ENCODE data around the gene TMEM237. TPM values are rescaled to one million over a fixed set of nuclear protein-coding genes. Genes with fewer than 3 reads are reported as not detected.

The TMEM237 gene
- total RNA-seq, 2 experiments from 2014 or later: 16.8 to 20.9 TPM

- no peak for ATAC-seq (ENCODE audit: low read depth)
- no peaks in the 10 kb centered on the region for H3K36me3 Mint-ChIP-seq
- no peak overlapping the region for H3K4me3 Mint-ChIP-seq
- POLR2A ChIA-PET: no interaction called here
- H3K27me3 Mint-ChIP-seq: peaks cover 5% of the 10 kb centered on the region
- H3K9me3 Mint-ChIP-seq: no peaks in the 10 kb centered on the region
- no peak for DNase-seq
- peaks cover 3% of the 10 kb centered on the region for H3K4me1 Mint-ChIP-seq
- H3K27ac Mint-ChIP-seq: no peak overlapping the region
These were observed 17.1 kb upstream of the TMEM237 start for GRCh38 chr2:201660293-201660895.

- ATAC-seq (ENCODE audit: low read depth) (no peak), DNase-seq (no peak)
- no peak overlapping the region for H3K27ac Mint-ChIP-seq
- peaks cover 8% of the 10 kb centered on the region for H3K27me3 Mint-ChIP-seq
- H3K4me1 Mint-ChIP-seq: peaks cover 5% of the 10 kb centered on the region
- no peaks in the 10 kb centered on the region for H3K9me3 Mint-ChIP-seq
- H3K4me3 Mint-ChIP-seq: no peak overlapping the region
- POLR2A ChIA-PET: no interaction called here
- H3K36me3 Mint-ChIP-seq: no peaks in the 10 kb centered on the region
These were observed 13.4 kb upstream of the TMEM237 start for GRCh38 chr2:201656740-201657139.

GRCh38 chr2:201656102-201656501, 12.8 kb upstream of the TMEM237 start:
- H3K27ac Mint-ChIP-seq: no peak overlapping the region
- DNase-seq (no peak), ATAC-seq (ENCODE audit: low read depth) (no peak)
- POLR2A ChIA-PET: no interaction called here
- H3K36me3 Mint-ChIP-seq: no peaks in the 10 kb centered on the region
- no peaks in the 10 kb centered on the region for H3K9me3 Mint-ChIP-seq
- H3K27me3 Mint-ChIP-seq: peaks cover 14% of the 10 kb centered on the region
- H3K4me3 Mint-ChIP-seq: no peak overlapping the region
- peaks cover 5% of the 10 kb centered on the region for H3K4me1 Mint-ChIP-seq

- no peak for ATAC-seq (ENCODE audit: low read depth)
- H3K9me3 Mint-ChIP-seq: no peaks in the 10 kb centered on the region
These were observed 11.5 kb upstream of the TMEM237 start for GRCh38 chr2:201654616-201655384.

GRCh38 chr2:201653221-201653620, 9.9 kb upstream of the TMEM237 start:
- DNase-seq (no peak), ATAC-seq (ENCODE audit: low read depth) (no peak)
- POLR2A ChIA-PET: interaction anchor here (1.5 kb wide), 1 partner anchor 11 kb away, joined by 3 read pairs; no protein-coding TSS in a partner anchor
- Mint-ChIP-seq H3K27ac (no peak overlapping the region), H3K4me3 (no peak overlapping the region), H3K9me3 (no peaks in the 10 kb centered on the region), H3K27me3 (peaks cover 15% of the 10 kb centered on the region), H3K4me1 (peaks cover 2% of the 10 kb centered on the region), H3K36me3 (no peaks in the 10 kb centered on the region)

More at GRCh38 chr2:201654616-201655384, 11.5 kb upstream of the TMEM237 start:
- POLR2A ChIA-PET: interaction anchor here (1.5 kb wide), 1 partner anchor 12 kb away, joined by 3 read pairs; no protein-coding TSS in a partner anchor
- no peaks in the 10 kb centered on the region for H3K36me3 Mint-ChIP-seq
- no peak overlapping the region for H3K4me3 Mint-ChIP-seq
- peaks cover 17% of the 10 kb centered on the region for H3K27me3 Mint-ChIP-seq
- peaks cover 2% of the 10 kb centered on the region for H3K4me1 Mint-ChIP-seq
- DNase-seq: no peak
- no peak overlapping the region for H3K27ac Mint-ChIP-seq

- Mint-ChIP-seq H3K27me3 (peaks cover 12% of the 10 kb centered on the region), H3K4me3 (no peak overlapping the region), H3K27ac (no peak overlapping the region), H3K4me1 (peaks cover 2% of the 10 kb centered on the region), H3K9me3 (no peaks in the 10 kb centered on the region), H3K36me3 (no peaks in the 10 kb centered on the region)
- POLR2A ChIA-PET: no interaction called here
- ATAC-seq (ENCODE audit: low read depth) (no peak), DNase-seq (no peak)
These were observed 6.1 kb upstream of the TMEM237 start for GRCh38 chr2:201649442-201649841.

GRCh38 chr2:201647431-201647830, 4.1 kb upstream of the TMEM237 start:
- POLR2A ChIA-PET: no interaction called here
- Mint-ChIP-seq H3K27ac (no peak overlapping the region), H3K4me3 (no peak overlapping the region), H3K27me3 (peaks cover 11% of the 10 kb centered on the region), H3K4me1 (peaks cover 5% of the 10 kb centered on the region), H3K36me3 (no peaks in the 10 kb centered on the region), H3K9me3 (no peaks in the 10 kb centered on the region)
- no peak for ATAC-seq (ENCODE audit: low read depth)
- no peak for DNase-seq

GRCh38 chr2:201644001-201644400, 698 bp upstream of the TMEM237 start:
- H3K27me3 Mint-ChIP-seq: no peaks in the 10 kb centered on the region
- no peak for ATAC-seq (ENCODE audit: low read depth)
- no peaks in the 10 kb centered on the region for H3K9me3 Mint-ChIP-seq
- DNase-seq: no peak
- no peaks in the 10 kb centered on the region for H3K36me3 Mint-ChIP-seq
- peaks cover 13% of the 10 kb centered on the region for H3K4me1 Mint-ChIP-seq
- POLR2A ChIA-PET: interaction anchor here (3.1 kb wide), 1 partner anchor 137 kb away, joined by 16 read pairs; the partner anchor contains the start of gene ALS2
- H3K27ac Mint-ChIP-seq: no peak overlapping the region
- H3K4me3 Mint-ChIP-seq: no peak overlapping the region

- H3K27me3 Mint-ChIP-seq: no peaks in the 10 kb centered on the region
- H3K4me3 Mint-ChIP-seq: peak overlapping the region; percentile 97
- peak; percentile 89 for ATAC-seq (ENCODE audit: low read depth)
- H3K36me3 Mint-ChIP-seq: no peaks in the 10 kb centered on the region
- H3K27ac Mint-ChIP-seq: peak overlapping the region; percentile 98
- peaks cover 15% of the 10 kb centered on the region for H3K4me1 Mint-ChIP-seq
- H3K9me3 Mint-ChIP-seq: no peaks in the 10 kb centered on the region
- POLR2A ChIA-PET: interaction anchor here (0.6 to 3.1 kb wide), 9 partner anchors 8 to 781 kb away, joined by 3 to 22 read pairs (median 6); partner anchors contain the start of genes ALS2, STRADB and TRAK2
- DNase-seq: peak; percentile 97
These were observed 606 bp downstream of the TMEM237 start for GRCh38 chr2:201642579-201643215.

GRCh38 chr2:201642086-201642578, 1.2 kb downstream of the TMEM237 start:
- Mint-ChIP-seq H3K4me1 (peaks cover 15% of the 10 kb centered on the region), H3K27me3 (no peaks in the 10 kb centered on the region), H3K36me3 (peaks cover 2% of the 10 kb centered on the region), H3K9me3 (no peaks in the 10 kb centered on the region), H3K4me3 (peak overlapping the region; percentile 97), H3K27ac (peak overlapping the region; percentile 98)
- POLR2A ChIA-PET: interaction anchor here (0.6 to 3.1 kb wide), 8 partner anchors 9 to 780 kb away, joined by 3 to 22 read pairs (median 4); partner anchors contain the start of genes ALS2, STRADB and TRAK2
- DNase-seq (no peak), ATAC-seq (ENCODE audit: low read depth) (peak; percentile 65)

GRCh38 chr2:201639205-201639604, 4.1 kb downstream of the TMEM237 start:
- no peak overlapping the region for H3K27ac Mint-ChIP-seq
- H3K36me3 Mint-ChIP-seq: peaks cover 12% of the 10 kb centered on the region
- H3K9me3 Mint-ChIP-seq: no peaks in the 10 kb centered on the region
- ATAC-seq (ENCODE audit: low read depth) (no peak), DNase-seq (no peak)
- H3K4me1 Mint-ChIP-seq: peaks cover 15% of the 10 kb centered on the region
- H3K4me3 Mint-ChIP-seq: no peak overlapping the region
- POLR2A ChIA-PET: no interaction called here
- H3K27me3 Mint-ChIP-seq: no peaks in the 10 kb centered on the region

- H3K4me1 Mint-ChIP-seq: peaks cover 11% of the 10 kb centered on the region
- ATAC-seq (ENCODE audit: low read depth): no peak
- no peak overlapping the region for H3K27ac Mint-ChIP-seq
- H3K27me3 Mint-ChIP-seq: no peaks in the 10 kb centered on the region
- peaks cover 12% of the 10 kb centered on the region for H3K36me3 Mint-ChIP-seq
- no peak for DNase-seq
- no peak overlapping the region for H3K4me3 Mint-ChIP-seq
- H3K9me3 Mint-ChIP-seq: no peaks in the 10 kb centered on the region
- POLR2A ChIA-PET: interaction anchor here (0.6 to 0.7 kb wide), 2 partner anchors 10 to 997 kb away, joined by 3 read pairs; partner anchors contain the start of gene FAM117B
These were observed 5.0 kb downstream of the TMEM237 start for GRCh38 chr2:201638326-201638725.

GRCh38 chr2:201633661-201634249, 9.5 kb downstream of the TMEM237 start:
- H3K9me3 Mint-ChIP-seq: peaks cover 2% of the 10 kb centered on the region
- no peaks in the 10 kb centered on the region for H3K4me1 Mint-ChIP-seq
- POLR2A ChIA-PET: no interaction called here
- H3K36me3 Mint-ChIP-seq: peaks cover 23% of the 10 kb centered on the region
- no peaks in the 10 kb centered on the region for H3K27me3 Mint-ChIP-seq
- H3K4me3 Mint-ChIP-seq: no peak overlapping the region
- DNase-seq (no peak), ATAC-seq (ENCODE audit: low read depth) (no peak)
- no peak overlapping the region for H3K27ac Mint-ChIP-seq
